ES-I3 (cell line): ENCODE data around the gene TRAF2.
"Not testable (repeated sequence)": the region's sequence is repeated elsewhere in the genome, so short reads cannot be mapped to it uniquely, and the experiment has no call there.

Experiments
- H3K36me3 ChIP-seq: 2 replicates; pipeline ENCODE4 v1.6.1; 2013; ENCODE audit warnings: mild to moderate bottlenecking, low read length, control low read depth, moderate library complexity; ENCODE audit not compliant: insufficient read depth
- H3K4me1 ChIP-seq: 2 replicates; pipeline ENCODE4 v1.6.1; 2013; ENCODE audit warnings: mild to moderate bottlenecking, control low read depth, low read length; ENCODE audit not compliant: insufficient read depth
- H3K9ac ChIP-seq: 2 replicates; pipeline ENCODE4 v1.6.1; 2013; ENCODE audit warnings: low read depth, mild to moderate bottlenecking, low read length, moderate library complexity
- H3K9me3 ChIP-seq: 2 replicates; pipeline ENCODE4 v1.6.1; 2013; ENCODE audit warnings: mild to moderate bottlenecking, low read length, moderate library complexity; ENCODE audit not compliant: control insufficient read depth, insufficient read depth

The TRAF2 gene

GRCh38 chr9:136843801-136844740 is 42.2 kb upstream of the TRAF2 start:
- H3K9ac ChIP-seq, H3K36me3 ChIP-seq, H3K9me3 ChIP-seq, H3K4me1 ChIP-seq: not testable (repeated sequence)

GRCh38 chr9:136844761-136845464 is 41.4 kb upstream of the TRAF2 start:
- Histone ChIP-seq H3K9ac (no peak overlapping the region), H3K9me3 (no peaks in the 10 kb centered on the region), H3K36me3 (no peaks in the 10 kb centered on the region), H3K4me1 (peaks cover 8% of the 10 kb centered on the region; the same call in 1 of the 2 replicates)

GRCh38 chr9:136845465-136846260 is 40.7 kb upstream of the TRAF2 start:
- Histone ChIP-seq H3K9me3 (no peaks in the 10 kb centered on the region), H3K36me3 (no peaks in the 10 kb centered on the region), H3K9ac (peak overlapping the region; percentile 4; the same call in 1 of the 2 replicates), H3K4me1 (peaks cover 4% of the 10 kb centered on the region; the same call in 1 of the 2 replicates)

- Histone ChIP-seq H3K36me3 (no peaks in the 10 kb centered on the region), H3K9ac (peak overlapping the region; percentile 47; the same call in 1 of the 2 replicates), H3K4me1 (peaks cover 2% of the 10 kb centered on the region; the same call in 1 of the 2 replicates)
These were observed 39.8 kb upstream of the TRAF2 start for GRCh38 chr9:136846376-136847087.

GRCh38 chr9:136847088-136847825 is 39.1 kb upstream of the TRAF2 start:
- no peaks in the 10 kb centered on the region for H3K9me3 ChIP-seq
- no peaks in the 10 kb centered on the region for H3K4me1 ChIP-seq
- H3K36me3 ChIP-seq = no peaks in the 10 kb centered on the region
- H3K9ac ChIP-seq = peak overlapping the region; percentile 77

More at GRCh38 chr9:136846376-136847087, 39.8 kb upstream of the TRAF2 start:
- no peaks in the 10 kb centered on the region for H3K9me3 ChIP-seq

GRCh38 chr9:136847826-136848392 is 38.4 kb upstream of the TRAF2 start:
- no peaks in the 10 kb centered on the region for H3K4me1 ChIP-seq
- no peaks in the 10 kb centered on the region for H3K36me3 ChIP-seq
- peak overlapping the region; percentile 77 for H3K9ac ChIP-seq
- H3K9me3 ChIP-seq = no peaks in the 10 kb centered on the region

- no peaks in the 10 kb centered on the region for H3K9me3 ChIP-seq
- H3K36me3 ChIP-seq = no peaks in the 10 kb centered on the region
- H3K4me1 ChIP-seq = no peaks in the 10 kb centered on the region
- H3K9ac ChIP-seq = peak overlapping the region; percentile 77
These were observed 37.8 kb upstream of the TRAF2 start for GRCh38 chr9:136848393-136849037.

GRCh38 chr9:136849038-136849959 is 37.0 kb upstream of the TRAF2 start, which contains the start of gene PHPT1:
Gene PHPT1, plus strand, starts transcription at chr9:136849409. Its CDS starts 22 bp downstream, at chr9:136849431.
- Histone ChIP-seq H3K9me3 (no peaks in the 10 kb centered on the region), H3K36me3 (no peaks in the 10 kb centered on the region)

GRCh38 chr9:136849960-136850865 is 36.1 kb upstream of the TRAF2 start:
- H3K9me3 ChIP-seq = no peaks in the 10 kb centered on the region
- H3K9ac ChIP-seq = peak overlapping the region; percentile 79
- no peaks in the 10 kb centered on the region for H3K36me3 ChIP-seq
- H3K4me1 ChIP-seq = no peaks in the 10 kb centered on the region

More at GRCh38 chr9:136849038-136849959, 37.0 kb upstream of the TRAF2 start, which contains the start of gene PHPT1:
- Histone ChIP-seq H3K9ac (peak within 1 kb of the TSS; percentile 79), H3K4me1 (no peaks in the 10 kb centered on the region)

GRCh38 chr9:136850866-136851775 is 35.2 kb upstream of the TRAF2 start:
- no peaks in the 10 kb centered on the region for H3K36me3 ChIP-seq
- no peaks in the 10 kb centered on the region for H3K9me3 ChIP-seq
- no peaks in the 10 kb centered on the region for H3K4me1 ChIP-seq
- no peak overlapping the region for H3K9ac ChIP-seq
